SK-N-SH treated with all-trans-retinoic acid at 6 μM for 48 hours (cell line): ENCODE measurements around the gene CASQ2.
A peak's percentile ranks its signal among the peaks of the same experiment; 100 is the strongest.

Source experiments
- ATAC-seq: fragments of 200-7000 bp; cut with Tn5 transposase; 3 replicates; pipeline ENCODE4 v1.9.1; 2020; ENCODE audit warnings: mild to moderate bottlenecking, moderate library complexity
- ARNTL ChIP-seq: fragments of 450-650 bp; formaldehyde crosslinking; IDR thresholded peaks from 2 replicates; pipeline ENCODE4 v1.5.0; 2020; ENCODE audit warnings: low read depth, mild to moderate bottlenecking, moderate library complexity, borderline replicate concordance
- BACH2 ChIP-seq: fragments of 250-450 bp; sonication (Bioruptor Pico); IDR thresholded peaks from 2 replicates; pipeline ENCODE4 v1.9.0; 2021; ENCODE audit warnings: mild to moderate bottlenecking, borderline replicate concordance
- CREB5 ChIP-seq: fragments of 250-450 bp; sonication (Bioruptor Pico); IDR thresholded peaks from 2 replicates; pipeline ENCODE4 v1.5.1; 2020; ENCODE audit warnings: low read depth, mild to moderate bottlenecking, moderate library complexity
- CSDC2 ChIP-seq: fragments of 250-450 bp; sonication (Bioruptor Pico); IDR thresholded peaks from 2 replicates; pipeline ENCODE4 v1.5.0; 2020; ENCODE audit warnings: mild to moderate bottlenecking, moderate library complexity
- GLIS3 ChIP-seq: fragments of 250-450 bp; sonication (Bioruptor Pico); IDR thresholded peaks from 2 replicates; pipeline ENCODE4 v1.5.0; 2020; ENCODE audit warnings: mild to moderate bottlenecking, moderate library complexity
- ISL1 ChIP-seq: fragments of 250-450 bp; sonication (Bioruptor Pico); IDR thresholded peaks from 2 replicates; pipeline ENCODE4 v2.1.2; 2022; ENCODE audit warnings: mild to moderate bottlenecking, moderate library complexity
- OSR1 ChIP-seq: fragments of 250-450 bp; sonication (Bioruptor Pico); IDR thresholded peaks from 2 replicates; pipeline ENCODE4 v1.8.0; 2022; ENCODE audit warnings: moderate library complexity, mild to moderate bottlenecking, inconsistent platforms
- POU6F1 ChIP-seq: fragments of 250-450 bp; sonication (Bioruptor Pico); IDR thresholded peaks from 2 replicates; pipeline ENCODE4 v1.8.0; 2021; ENCODE audit warnings: low read depth, mild to moderate bottlenecking, moderate library complexity, borderline replicate concordance
- RARB ChIP-seq: fragments of 250-450 bp; sonication (Bioruptor Pico); IDR thresholded peaks from 2 replicates; pipeline ENCODE4 v1.8.0; 2021; ENCODE audit warnings: mild to moderate bottlenecking, moderate library complexity
- SNAI2 ChIP-seq: fragments of 250-450 bp; sonication (Bioruptor Pico); IDR thresholded peaks from 2 replicates; pipeline ENCODE4 v1.5.0; 2020; ENCODE audit warnings: mild to moderate bottlenecking, moderate library complexity
- TCF4 ChIP-seq: fragments of 250-450 bp; sonication (Bioruptor Pico); IDR thresholded peaks from 2 replicates; pipeline ENCODE4 v1.8.0; 2021; ENCODE audit warnings: mild to moderate bottlenecking, moderate library complexity, borderline replicate concordance
- TSHZ2 ChIP-seq: fragments of 250-450 bp; sonication (Bioruptor Pico); IDR thresholded peaks from 2 replicates; pipeline ENCODE4 v1.5.0; 2020; ENCODE audit warnings: mild to moderate bottlenecking, moderate library complexity
- ZC3H10 ChIP-seq: fragments of 250-450 bp; sonication (Bioruptor Pico); IDR thresholded peaks from 2 replicates; pipeline ENCODE4 v1.5.1; 2021; ENCODE audit warnings: mild to moderate bottlenecking, moderate library complexity
- ZFP3 ChIP-seq: fragments of 250-450 bp; sonication (Bioruptor Pico); IDR thresholded peaks from 2 replicates; pipeline ENCODE4 v1.5.0; 2020; ENCODE audit warnings: mild to moderate bottlenecking, moderate library complexity
- ZFP30 ChIP-seq: fragments of 450-650 bp; formaldehyde crosslinking; IDR thresholded peaks from 2 replicates; pipeline ENCODE4 v1.5.0; 2022; ENCODE audit warnings: mild to moderate bottlenecking, moderate library complexity
- ZNF565 ChIP-seq: fragments of 450-650 bp; formaldehyde crosslinking; conservative IDR thresholded peaks from 2 replicates; pipeline ENCODE4 v1.5.0; 2020; ENCODE audit warnings: low read depth, mild to moderate bottlenecking, moderate library complexity
- ZNF70 ChIP-seq: fragments of 450-650 bp; formaldehyde crosslinking; IDR thresholded peaks from 2 replicates; pipeline ENCODE4 v1.5.0; 2020; ENCODE audit warnings: mild to moderate bottlenecking, moderate library complexity
- ZNF8 ChIP-seq: fragments of 450-650 bp; formaldehyde crosslinking; IDR thresholded peaks from 2 replicates; pipeline ENCODE4 v1.5.0; 2020; ENCODE audit warnings: mild to moderate bottlenecking, moderate library complexity
- TF ChIP-seq, protein P1 (sequence below): fragments of 250-450 bp; sonication (Bioruptor Pico); IDR thresholded peaks from 2 replicates; pipeline ENCODE4 v1.8.0; 2020; ENCODE audit warnings: mild to moderate bottlenecking, moderate library complexity, borderline replicate concordance

CASQ2 gene

DNA sequence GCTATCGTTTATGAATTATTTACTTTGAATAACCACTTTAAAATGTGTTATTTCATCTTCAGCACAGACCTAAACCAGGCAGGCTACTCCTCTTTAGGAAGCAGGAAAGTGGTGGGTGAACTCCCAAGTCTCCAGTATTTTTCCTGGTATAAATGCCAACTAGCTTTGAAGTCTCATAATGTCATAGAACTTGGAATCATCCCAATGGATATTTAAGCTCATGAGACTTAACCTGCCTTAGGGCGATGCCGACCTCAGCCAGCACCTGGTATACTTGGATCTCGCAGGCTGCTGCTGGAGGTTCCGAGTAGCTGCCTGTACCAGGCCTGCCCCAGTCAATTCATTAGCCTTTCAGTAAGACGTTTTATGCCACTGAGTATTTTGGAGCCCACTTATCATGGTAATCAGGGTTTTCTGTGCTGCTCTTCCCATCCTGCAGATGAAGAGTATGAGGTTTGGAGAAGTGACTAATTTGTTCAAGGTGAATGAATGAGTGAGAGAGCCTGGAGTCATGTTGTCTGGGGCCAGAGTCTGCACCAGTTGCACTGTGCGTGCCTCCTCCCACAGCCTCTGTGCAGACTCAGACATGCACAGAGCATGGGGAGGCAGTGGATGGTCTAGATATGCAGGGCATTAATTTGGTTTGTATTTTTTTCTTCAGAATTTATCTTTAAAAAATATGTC, 91.9 kb downstream of the CASQ2 start:
- peak; percentile 15; the same call in 1 of the 3 replicates for ATAC-seq
- TF ChIP-seq POU6F1 (CRISPR knock-in tag) (no peak), ZNF70 (no peak), ZNF8 (CRISPR knock-in tag) (no peak), ARNTL (no peak), CSDC2 (no peak), ISL1 (CRISPR knock-in tag) (no peak), CREB5 (CRISPR knock-in tag) (no peak), RARB (CRISPR knock-in tag) (no peak), TSHZ2 (CRISPR knock-in tag) (no peak), GLIS3 (CRISPR knock-in tag) (no peak), OSR1 (CRISPR knock-in tag) (no peak), ZNF565 (CRISPR knock-in tag) (no peak), TCF4 (no peak), ZC3H10 (no peak)
- TF ChIP-seq, all 23 proteins: peak for 0

- no peak for TF ChIP-seq ZNF8 (CRISPR knock-in tag)
- ATAC-seq = no peak
Measured at GRCh38 chr1:115672224-115673009, 96.1 kb downstream of the CASQ2 start.

GRCh38 chr1:115671176-115671934, 97.2 kb downstream of the CASQ2 start:
- ATAC-seq = peak; percentile 83
- TF ChIP-seq ZFP30 (CRISPR knock-in tag) (no peak), ZNF70 (no peak), CSDC2 (no peak), ARNTL (no peak), OSR1 (CRISPR knock-in tag) (no peak), ZFP3 (CRISPR knock-in tag) (no peak), ISL1 (CRISPR knock-in tag) (no peak), BACH2 (CRISPR knock-in tag) (no peak), ZC3H10 (no peak), SNAI2 (CRISPR knock-in tag) (no peak), GLIS3 (CRISPR knock-in tag) (no peak)
- TF ChIP-seq, protein P1, sequence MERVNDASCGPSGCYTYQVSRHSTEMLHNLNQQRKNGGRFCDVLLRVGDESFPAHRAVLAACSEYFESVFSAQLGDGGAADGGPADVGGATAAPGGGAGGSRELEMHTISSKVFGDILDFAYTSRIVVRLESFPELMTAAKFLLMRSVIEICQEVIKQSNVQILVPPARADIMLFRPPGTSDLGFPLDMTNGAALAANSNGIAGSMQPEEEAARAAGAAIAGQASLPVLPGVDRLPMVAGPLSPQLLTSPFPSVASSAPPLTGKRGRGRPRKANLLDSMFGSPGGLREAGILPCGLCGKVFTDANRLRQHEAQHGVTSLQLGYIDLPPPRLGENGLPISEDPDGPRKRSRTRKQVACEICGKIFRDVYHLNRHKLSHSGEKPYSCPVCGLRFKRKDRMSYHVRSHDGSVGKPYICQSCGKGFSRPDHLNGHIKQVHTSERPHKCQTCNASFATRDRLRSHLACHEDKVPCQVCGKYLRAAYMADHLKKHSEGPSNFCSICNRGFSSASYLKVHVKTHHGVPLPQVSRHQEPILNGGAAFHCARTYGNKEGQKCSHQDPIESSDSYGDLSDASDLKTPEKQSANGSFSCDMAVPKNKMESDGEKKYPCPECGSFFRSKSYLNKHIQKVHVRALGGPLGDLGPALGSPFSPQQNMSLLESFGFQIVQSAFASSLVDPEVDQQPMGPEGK (CRISPR knock-in tag) = no peak
